H9 (cell line): ENCODE data around the gene SKAP1. TPM values are rescaled to one million over a fixed set of nuclear protein-coding genes. Genes with fewer than 3 reads are reported as not detected.

ENCODE experiments used
- DNase-seq: peaks from one replicate; pipeline ENCODE4 v3.0.0-alpha.2; 2017
- H2AFZ ChIP-seq: one replicate; pipeline ENCODE4 v1.6.1; 2013; ENCODE audit warnings: mild to moderate bottlenecking, low read length, control low read depth, moderate library complexity
- H2AK5ac ChIP-seq: 2 replicates; pipeline ENCODE4 v1.6.1; 2013; ENCODE audit warnings: low read length, control low read depth, mixed read lengths; ENCODE audit not compliant: insufficient read length
- H2BK120ac ChIP-seq: one replicate; pipeline ENCODE4 v1.6.1; 2013; ENCODE audit warnings: low read depth, mild to moderate bottlenecking, low read length, control low read depth, inconsistent platforms; ENCODE audit not compliant: poor library complexity, severe bottlenecking
- H2BK12ac ChIP-seq: 2 replicates; pipeline ENCODE4 v1.6.1; 2013; ENCODE audit warnings: low read length, control low read depth, mixed read lengths, low read depth; ENCODE audit not compliant: insufficient read length
- H2BK15ac ChIP-seq: 2 replicates; pipeline ENCODE4 v1.6.1; 2013; ENCODE audit warnings: low read depth, low read length, control low read depth
- H2BK20ac ChIP-seq: one replicate; pipeline ENCODE4 v1.6.1; 2013; ENCODE audit warnings: low read depth, mild to moderate bottlenecking, low read length, control low read depth, inconsistent platforms; ENCODE audit not compliant: poor library complexity, severe bottlenecking
- H2BK5ac ChIP-seq: 2 replicates; pipeline ENCODE4 v1.6.1; 2013; ENCODE audit warnings: low read length, control low read depth, mixed read lengths; ENCODE audit not compliant: insufficient read length
- H3K14ac ChIP-seq: 2 replicates; pipeline ENCODE4 v1.6.1; 2013; ENCODE audit warnings: low read length, control low read depth; ENCODE audit not compliant: insufficient read depth
- H3K18ac ChIP-seq: 2 replicates; pipeline ENCODE4 v1.6.1; 2013; ENCODE audit warnings: low read depth, mild to moderate bottlenecking, mixed read lengths, low read length, control low read depth; ENCODE audit not compliant: insufficient read length
- H3K23ac ChIP-seq: 2 replicates; pipeline ENCODE4 v1.6.1; 2013; ENCODE audit warnings: low read length, control low read depth, mixed read lengths, low read depth; ENCODE audit not compliant: insufficient read length
- H3K23me2 ChIP-seq: 2 replicates; pipeline ENCODE4 v1.6.1; 2013; ENCODE audit warnings: low read depth, mild to moderate bottlenecking, mixed read lengths, low read length, control low read depth; ENCODE audit not compliant: insufficient read length, poor library complexity, severe bottlenecking
- H3K27ac ChIP-seq: 2 replicates; pipeline ENCODE4 v1.5.1; 2013; ENCODE audit warnings: low read length, control low read depth, mixed read lengths, low read depth; ENCODE audit not compliant: insufficient read length
- H3K27me3 ChIP-seq: 2 replicates; pipeline ENCODE4 v1.6.1; 2013; ENCODE audit warnings: low read length, control low read depth, inconsistent platforms; ENCODE audit not compliant: insufficient read depth
- H3K4ac ChIP-seq: 2 replicates; pipeline ENCODE4 v1.6.1; 2013; ENCODE audit warnings: low read depth, mild to moderate bottlenecking, control low read depth, inconsistent platforms, low read length, moderate library complexity
- H3K4me1 ChIP-seq: 2 replicates; pipeline ENCODE4 v1.6.1; 2013; ENCODE audit warnings: low read length, control low read depth, inconsistent platforms; ENCODE audit not compliant: insufficient read depth
- H3K4me2 ChIP-seq: 2 replicates; pipeline ENCODE4 v1.6.1; 2013; ENCODE audit warnings: low read length, control low read depth, mixed read lengths; ENCODE audit not compliant: insufficient read length, insufficient read depth
- H3K56ac ChIP-seq: 2 replicates; pipeline ENCODE4 v1.6.1; 2013; ENCODE audit warnings: low read depth, mild to moderate bottlenecking, mixed read lengths, low read length, control low read depth; ENCODE audit not compliant: insufficient read length
- H3K79me1 ChIP-seq: 2 replicates; pipeline ENCODE4 v1.6.1; 2013; ENCODE audit warnings: low read depth, mild to moderate bottlenecking, moderate library complexity, low read length, control low read depth, inconsistent platforms; ENCODE audit not compliant: insufficient read depth, poor library complexity, severe bottlenecking
- H3K79me2 ChIP-seq: 2 replicates; pipeline ENCODE4 v1.6.1; 2013; ENCODE audit warnings: low read length, control low read depth, inconsistent platforms; ENCODE audit not compliant: insufficient read depth
- H3K9ac ChIP-seq: 2 replicates; pipeline ENCODE4 v1.6.1; 2013; ENCODE audit warnings: low read length, control low read depth, mixed read lengths; ENCODE audit not compliant: insufficient read length; ENCODE audit errors: extremely low read depth
- H3K9me3 ChIP-seq: one replicate; pipeline ENCODE4 v1.6.1; 2013; ENCODE audit warnings: low read depth, low read length, inconsistent platforms; ENCODE audit not compliant: control insufficient read depth
- H3T11ph ChIP-seq: one replicate; pipeline ENCODE4 v1.6.1; 2013; ENCODE audit warnings: mild to moderate bottlenecking, low read length, control low read depth, inconsistent platforms
- H4K20me1 ChIP-seq: one replicate; pipeline ENCODE4 v1.6.1; 2013; ENCODE audit not compliant: control insufficient read depth, insufficient read length, insufficient read depth
- H4K5ac ChIP-seq: 2 replicates; pipeline ENCODE4 v1.6.1; 2013; ENCODE audit warnings: low read depth, mild to moderate bottlenecking, mixed read lengths, low read length, control low read depth; ENCODE audit not compliant: insufficient read length
- H4K8ac ChIP-seq: replicated peaks from 2 replicates; pipeline ENCODE4 v1.6.1; 2013; ENCODE audit warnings: low read length, control low read depth, mixed read lengths, low read depth; ENCODE audit not compliant: insufficient read length
- H4K91ac ChIP-seq: 2 replicates; pipeline ENCODE4 v1.6.1; 2013; ENCODE audit warnings: low read depth, mild to moderate bottlenecking, moderate library complexity, mixed read lengths, low read length, control low read depth; ENCODE audit not compliant: insufficient read length
- H3K27ac Mint-ChIP-seq, 3 experiments: 2 replicates in 2 of 3; 3 replicates in 1 of 3; pipeline ENCODE4 v1.8.0; 2020 to 2021; ENCODE audit warnings: mixed read lengths in 3 of 3, mild to moderate bottlenecking in 1 of 3, moderate library complexity in 1 of 3
- H3K27me3 Mint-ChIP-seq: 2 replicates; pipeline ENCODE4 v1.8.0; 2021; ENCODE audit warnings: low read depth, mild to moderate bottlenecking, moderate library complexity, mixed read lengths
- H3K36me3 Mint-ChIP-seq, 3 experiments: 2 replicates in 2 of 3; 3 replicates in 1 of 3; pipeline ENCODE4 v1.8.0; 2020 to 2021; ENCODE audit warnings: low read depth in 3 of 3, mixed read lengths in 3 of 3; ENCODE audit not compliant: insufficient read depth in 1 of 3
- H3K4me1 Mint-ChIP-seq, 2 experiments: 2 replicates each; pipeline ENCODE4 v1.8.0; 2020; ENCODE audit warnings: mixed read lengths in 2 of 2
- H3K4me3 Mint-ChIP-seq, 2 experiments: 2 replicates in 1 of 2; 3 replicates in 1 of 2; pipeline ENCODE4 v1.8.0; 2020 to 2021; ENCODE audit warnings: mild to moderate bottlenecking in 2 of 2, mixed read lengths in 2 of 2, moderate library complexity in 1 of 2
- H3K9me3 Mint-ChIP-seq, 2 experiments: 2 replicates in 1 of 2; 3 replicates in 1 of 2; pipeline ENCODE4 v1.8.0; 2020; ENCODE audit warnings: mild to moderate bottlenecking in 2 of 2, mixed read lengths in 2 of 2, moderate library complexity in 1 of 2
- CTCF ChIP-seq: fragments of 200-600 bp; sonication (generic); conservative IDR thresholded peaks from 3 replicates; pipeline ENCODE4 v1.8.0; 2021; ENCODE audit warnings: antibody characterized with exemption, mild to moderate bottlenecking
- WGBS: extraction: QIAGEN DNeasy Blood & Tissue Kit; methylation state at CpG from one replicate; pipeline ENCODE4 v1.1.7; 2013; ENCODE audit warnings: missing lambda C conversion rate, low lambda C conversion rate, mixed read lengths; ENCODE audit not compliant: insufficient read length; ENCODE audit errors: extremely low coverage; 5-methylcytosine and 5-hydroxymethylcytosine counted together
- total RNA-seq: library from RNA; stranded (reverse); gene quantifications from 2 replicates; pipeline ENCODE4 v1.2.1, GENCODE V29; 2021

The SKAP1 gene
- total RNA-seq, 1 experiment from 2014 or later: not detected

- Mint-ChIP-seq H3K9me3 (peaks cover 2% of the 10 kb centered on the region in 2 experiments; a peak in 2 of 5 replicates), H3K4me1 (peaks cover 54 to 61% of the 10 kb centered on the region in 2 experiments), H3K36me3 (no peaks in the 10 kb centered on the region; a peak in 1 of 7 replicates), H3K4me3 (peak overlapping the region; percentile 24 to 41), H3K27me3 (peaks cover 33% of the 10 kb centered on the region), H3K27ac (peak overlapping the region; percentile 16 to 90 (median 89); a peak in 4 of 7 replicates)
- no peak overlapping the region for H2BK12ac ChIP-seq
- H3K79me2 ChIP-seq: no peaks in the 10 kb centered on the region
- H3K23me2 ChIP-seq: no peaks in the 10 kb centered on the region
- TF ChIP-seq CTCF: no peak
- H3K56ac ChIP-seq: no peak overlapping the region
- no peak overlapping the region for H2BK120ac ChIP-seq
- peaks cover 5% of the 10 kb centered on the region for H3K27me3 ChIP-seq
- H3K4me2 ChIP-seq: peak overlapping the region; percentile 46
- no peak overlapping the region for H2BK20ac ChIP-seq
- no peaks in the 10 kb centered on the region for H3K79me1 ChIP-seq
- H4K20me1 ChIP-seq: no peaks in the 10 kb centered on the region
- H3K18ac ChIP-seq: no peak overlapping the region
- no peak overlapping the region for H3K27ac ChIP-seq
- H3K23ac ChIP-seq: no peak overlapping the region
- no peak overlapping the region for H3K14ac ChIP-seq
- H4K8ac ChIP-seq: no peak overlapping the region
- no peak overlapping the region for H2AFZ ChIP-seq
- H4K5ac ChIP-seq: no peak overlapping the region
- H2BK5ac ChIP-seq: no peak overlapping the region
- no CpG with 5 or more reads among the region's 5 CpGs for WGBS
- H2BK15ac ChIP-seq: no peak overlapping the region
- H4K91ac ChIP-seq: no peak overlapping the region
- H3K9ac ChIP-seq: no peak overlapping the region
- no peak overlapping the region for H2AK5ac ChIP-seq
- H3T11ph ChIP-seq: no peak overlapping the region
- DNase-seq: peak; percentile 95
- no peaks in the 10 kb centered on the region for H3K9me3 ChIP-seq
- peaks cover 12% of the 10 kb centered on the region for H3K4me1 ChIP-seq
- H3K4ac ChIP-seq: no peak overlapping the region
These were observed 269.6 kb downstream of the SKAP1 start for GRCh38 chr17:48160177-48161081.
